Gastrocnemius medialis (tissue), 4 donors: Measurements from ENCODE around the gene TESPA1.

Experiments
- CTCF ChIP-seq, 5 experiments: fragments of 450-650 bp in 3 of 5; fragments of 200-600 bp in 2 of 5; sonication (generic) in 2 of 5; IDR thresholded peaks in 4 of 5; conservative IDR thresholded peaks in 1 of 5; 1 replicate in 4 of 5; 2 replicates in 1 of 5; pipeline ENCODE4 v1.5.1; 2016 to 2019; ENCODE audit warnings: antibody characterized with exemption in 5 of 5, mild to moderate bottlenecking in 3 of 5, moderate library complexity in 3 of 5
- POLR2A ChIP-seq, 2 donors: fragments of 450-650 bp; IDR thresholded peaks; one replicate each; pipeline ENCODE4 v1.6.1; 2017; ENCODE audit warnings: antibody characterized with exemption in 2 of 2, mild to moderate bottlenecking in 2 of 2, moderate library complexity in 2 of 2

GRCh38 chr12:54996205-54996604 is 11.6 kb upstream of the TESPA1 start:
- TF ChIP-seq CTCF (IDR thresholded peaks at IDR 0.05 in 4 of 5, conservative IDR thresholded peaks at IDR 0.05 in 1 of 5) (no peak), POLR2A (IDR thresholded peaks at IDR 0.05) (no peak)
